ENCODE measurements around the gene VAMP2.

Gene VAMP2

GRCh38 chr17:8155231-8155995 is 7.3 kb downstream of the VAMP2 start:
- no peak for DNase-seq (ENCODE audit: low read depth)

GRCh38 chr17:8154608-8155155 is 8.1 kb downstream of the VAMP2 start:
- DNase-seq (ENCODE audit: low read depth) = no peak

- DNase-seq (ENCODE audit: low read depth) = peak; percentile 82
These were observed 8.7 kb downstream of the VAMP2 start for GRCh38 chr17:8153957-8154607.

- peak; percentile 71 for DNase-seq (ENCODE audit: low read depth)
These were observed 9.2 kb downstream of the VAMP2 start for GRCh38 chr17:8153525-8153956.

GRCh38 chr17:8153031-8153451 is 9.7 kb downstream of the VAMP2 start:
- DNase-seq (ENCODE audit: low read depth) = no peak

- peak; percentile 80 for DNase-seq (ENCODE audit: low read depth)
These were observed 10.5 kb downstream of the VAMP2 start, which contains the start of gene PER1 for GRCh38 chr17:8152112-8152775. TSS of gene PER1 (minus strand) at chr17:8152404. CDS start at chr17:8150706, 1,698 bp downstream.

- no peak for DNase-seq (ENCODE audit: low read depth)
These were observed 11.1 kb downstream of the VAMP2 start for GRCh38 chr17:8151641-8152111.

- DNase-seq (ENCODE audit: low read depth) = peak; percentile 89
These were observed 11.6 kb downstream of the VAMP2 start for GRCh38 chr17:8151120-8151640.

GRCh38 chr17:8150194-8151119 is 12.3 kb downstream of the VAMP2 start:
- DNase-seq (ENCODE audit: low read depth) = no peak

- DNase-seq (ENCODE audit: low read depth) = no peak
These were observed 13.1 kb downstream of the VAMP2 start for GRCh38 chr17:8149419-8150193.

- DNase-seq (ENCODE audit: low read depth) = no peak
These were observed 14.2 kb downstream of the VAMP2 start for GRCh38 chr17:8148560-8148959.

GRCh38 chr17:8147805-8148404 is 14.8 kb downstream of the VAMP2 start:
- no peak for DNase-seq (ENCODE audit: low read depth)

- DNase-seq (ENCODE audit: low read depth) = no peak
These were observed 15.5 kb downstream of the VAMP2 start for GRCh38 chr17:8147141-8147804.

- DNase-seq (ENCODE audit: low read depth) = no peak
These were observed 16.2 kb downstream of the VAMP2 start for GRCh38 chr17:8146381-8147140.

- DNase-seq (ENCODE audit: low read depth) = no peak
These were observed 16.9 kb downstream of the VAMP2 start for GRCh38 chr17:8145811-8146210.

- no peak for DNase-seq (ENCODE audit: low read depth)
These were observed 18.1 kb downstream of the VAMP2 start for GRCh38 chr17:8144401-8145231.

GRCh38 chr17:8143581-8144400 is 19.0 kb downstream of the VAMP2 start:
- DNase-seq (ENCODE audit: low read depth) = no peak

Measured in stimulated activated CD4-positive, alpha-beta T cell treated with anti-CD3 and anti-CD28 coated beads, Interleukin-2, amount 100 ng/mL, for 4 hours (primary cell).